Measurements from ENCODE around the gene GDF2. TPM values are rescaled to one million over a fixed set of nuclear protein-coding genes. Genes with fewer than 3 reads are reported as not detected.

Gene GDF2
- total RNA-seq, 1 experiment from 2014 or later: not detected

DNA sequence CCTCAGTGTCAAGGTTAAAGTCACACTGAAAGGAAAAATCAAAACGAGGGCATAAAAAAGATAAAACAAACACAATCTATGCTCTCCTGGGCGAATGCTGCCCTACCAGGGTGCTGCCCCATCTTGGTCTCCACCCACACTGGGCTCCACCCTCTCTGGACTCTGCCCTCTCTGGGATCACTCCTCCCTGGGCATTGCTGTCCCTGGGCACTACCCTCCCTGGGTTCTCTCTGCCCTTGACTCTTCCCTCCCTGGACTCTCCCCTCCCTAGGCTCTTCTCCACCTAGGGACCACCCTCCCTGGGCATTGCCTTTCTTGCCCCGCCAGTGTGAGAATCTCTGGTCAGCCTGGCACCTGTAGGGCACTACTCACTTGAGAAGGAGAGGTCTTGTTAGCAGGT is 8.6 kb downstream of the GDF2 start:
- ChIA-PET CTCF (no interaction called here), POLR2A (no interaction called here)
- TF ChIP-seq, protein P1, sequence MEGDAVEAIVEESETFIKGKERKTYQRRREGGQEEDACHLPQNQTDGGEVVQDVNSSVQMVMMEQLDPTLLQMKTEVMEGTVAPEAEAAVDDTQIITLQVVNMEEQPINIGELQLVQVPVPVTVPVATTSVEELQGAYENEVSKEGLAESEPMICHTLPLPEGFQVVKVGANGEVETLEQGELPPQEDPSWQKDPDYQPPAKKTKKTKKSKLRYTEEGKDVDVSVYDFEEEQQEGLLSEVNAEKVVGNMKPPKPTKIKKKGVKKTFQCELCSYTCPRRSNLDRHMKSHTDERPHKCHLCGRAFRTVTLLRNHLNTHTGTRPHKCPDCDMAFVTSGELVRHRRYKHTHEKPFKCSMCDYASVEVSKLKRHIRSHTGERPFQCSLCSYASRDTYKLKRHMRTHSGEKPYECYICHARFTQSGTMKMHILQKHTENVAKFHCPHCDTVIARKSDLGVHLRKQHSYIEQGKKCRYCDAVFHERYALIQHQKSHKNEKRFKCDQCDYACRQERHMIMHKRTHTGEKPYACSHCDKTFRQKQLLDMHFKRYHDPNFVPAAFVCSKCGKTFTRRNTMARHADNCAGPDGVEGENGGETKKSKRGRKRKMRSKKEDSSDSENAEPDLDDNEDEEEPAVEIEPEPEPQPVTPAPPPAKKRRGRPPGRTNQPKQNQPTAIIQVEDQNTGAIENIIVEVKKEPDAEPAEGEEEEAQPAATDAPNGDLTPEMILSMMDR (IDR thresholded peaks at IDR 0.05; ENCODE audit: insufficient read depth in 1 of 2, low read depth in 1 of 2, low read length in 1 of 2, severe bottlenecking in 1 of 2, unreplicated experiment in 1 of 2): no peak
- Histone ChIP-seq H3K36me3 (ENCODE audit: control insufficient read depth, insufficient read depth, low read length) (no peaks in the 10 kb centered on the region), H3K4me1 (no peaks in the 10 kb centered on the region), H3K27me3 (replicated peaks; ENCODE audit: control insufficient read depth, insufficient read depth, low read length) (no peaks in the 10 kb centered on the region), H3K9me3 (no peaks in the 10 kb centered on the region), H3K4me3 (ENCODE audit: low read depth, low read length) (no peak overlapping the region)
- DNase-seq: peak in 1 of 2 experiments; percentile 36
- H3K4me1 Mint-ChIP-seq (ENCODE audit: low read depth, unreplicated experiment): no peaks in the 10 kb centered on the region
- H3K27ac Mint-ChIP-seq (ENCODE audit: unreplicated experiment): no peak overlapping the region
- BruUV-seq (replicated peaks): no TSS peak
- H3K4me3 Mint-ChIP-seq (ENCODE audit: unreplicated experiment): no peak overlapping the region
- H3K36me3 Mint-ChIP-seq (ENCODE audit: insufficient read depth, unreplicated experiment): no peaks in the 10 kb centered on the region
- H3K27me3 Mint-ChIP-seq (ENCODE audit: insufficient read depth, unreplicated experiment): peaks cover 11% of the 10 kb centered on the region
- intact Hi-C loops (cut with micrococcal nuclease; ENCODE audit: unreplicated experiment): loop anchor here (1.0 kb wide), 1 partner anchor 20 kb away; no protein-coding TSS in a partner anchor
- no peaks in the 10 kb centered on the region for H3K9me3 Mint-ChIP-seq (ENCODE audit: unreplicated experiment)

DNA sequence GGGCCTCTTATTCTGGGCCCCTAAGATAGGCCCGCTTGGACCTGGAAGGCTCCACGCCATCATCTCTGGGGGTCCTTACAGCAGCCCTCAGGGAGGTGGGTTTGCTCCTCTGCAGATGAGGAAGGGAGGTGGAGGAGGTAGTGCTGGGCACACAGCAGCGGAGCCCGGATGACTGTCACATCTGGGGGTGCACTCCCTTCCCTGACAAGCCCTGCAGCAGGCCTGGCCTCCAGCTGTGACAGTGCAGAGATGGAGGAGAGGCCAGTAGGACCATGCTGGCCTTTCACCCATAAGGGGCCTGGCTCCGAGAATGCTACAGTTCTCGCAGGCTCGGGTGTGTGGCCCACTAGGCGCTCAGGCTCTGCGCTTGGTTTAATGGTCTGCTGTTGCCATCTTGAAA is 9.2 kb downstream of the GDF2 start:
- TF ChIP-seq, protein P1 (IDR thresholded peaks at IDR 0.05; ENCODE audit: insufficient read depth in 1 of 2, low read depth in 1 of 2, low read length in 1 of 2, severe bottlenecking in 1 of 2, unreplicated experiment in 1 of 2): no peak
- Histone ChIP-seq H3K36me3 (ENCODE audit: control insufficient read depth, insufficient read depth, low read length) (no peaks in the 10 kb centered on the region), H3K4me3 (ENCODE audit: low read depth, low read length) (no peak overlapping the region), H3K27me3 (replicated peaks; ENCODE audit: control insufficient read depth, insufficient read depth, low read length) (no peaks in the 10 kb centered on the region), H3K4me1 (no peaks in the 10 kb centered on the region), H3K9me3 (no peaks in the 10 kb centered on the region)
- ChIA-PET POLR2A (no interaction called here), CTCF (interaction anchor here (1.9 kb wide), 1 partner anchor 9 kb away, joined by 6 read pairs; no protein-coding TSS in a partner anchor)
- BruUV-seq (replicated peaks): no TSS peak
- Mint-ChIP-seq H3K9me3 (ENCODE audit: unreplicated experiment) (no peaks in the 10 kb centered on the region), H3K27me3 (ENCODE audit: insufficient read depth, unreplicated experiment) (peaks cover 15% of the 10 kb centered on the region), H3K36me3 (ENCODE audit: insufficient read depth, unreplicated experiment) (no peaks in the 10 kb centered on the region), H3K27ac (ENCODE audit: unreplicated experiment) (no peak overlapping the region), H3K4me3 (ENCODE audit: unreplicated experiment) (no peak overlapping the region), H3K4me1 (ENCODE audit: low read depth, unreplicated experiment) (no peaks in the 10 kb centered on the region)
- peak in 1 of 2 experiments; percentile 30 for DNase-seq
- intact Hi-C loops (cut with micrococcal nuclease; ENCODE audit: unreplicated experiment): no loop called here

DNA sequence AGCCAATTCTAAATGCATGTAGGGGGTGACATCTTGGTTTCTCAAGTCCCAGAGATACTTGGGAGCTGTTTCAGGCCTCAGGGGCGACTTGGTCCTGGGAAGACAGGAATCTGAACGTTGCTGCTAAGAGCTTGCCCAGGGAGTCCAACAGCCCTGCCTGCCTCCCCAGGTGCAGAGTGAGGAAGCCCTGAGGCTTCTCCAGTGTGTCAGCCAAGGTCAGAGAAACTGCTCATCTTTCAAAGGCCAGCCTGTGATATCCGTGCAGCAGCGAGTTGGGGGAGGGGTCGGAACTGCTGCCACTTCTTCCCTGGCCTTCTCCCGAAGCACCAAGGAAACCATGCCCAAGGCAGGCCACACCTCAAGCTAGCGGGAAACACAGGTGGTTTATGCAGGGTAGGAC is 9.7 kb downstream of the GDF2 start:
- no TSS peak for BruUV-seq (replicated peaks)
- CTCF ChIA-PET: interaction anchor here (1.3 to 1.9 kb wide), 2 partner anchors 9 to 284 kb away, joined by 5 to 6 read pairs; no protein-coding TSS in a partner anchor
- peak in 1 of 2 experiments; percentile 47 for DNase-seq
- TF ChIP-seq, protein P1 (IDR thresholded peaks at IDR 0.05; ENCODE audit: insufficient read depth in 1 of 2, low read depth in 1 of 2, low read length in 1 of 2, severe bottlenecking in 1 of 2, unreplicated experiment in 1 of 2): no peak
- no peaks in the 10 kb centered on the region for H3K9me3 Mint-ChIP-seq (ENCODE audit: unreplicated experiment)
- no peak overlapping the region for H3K4me3 Mint-ChIP-seq (ENCODE audit: unreplicated experiment)
- no peak overlapping the region for H3K4me3 ChIP-seq (ENCODE audit: low read depth, low read length)
- H3K4me1 Mint-ChIP-seq (ENCODE audit: low read depth, unreplicated experiment): no peaks in the 10 kb centered on the region
- H3K9me3 ChIP-seq: no peaks in the 10 kb centered on the region
- H3K27me3 ChIP-seq (replicated peaks; ENCODE audit: control insufficient read depth, insufficient read depth, low read length): no peaks in the 10 kb centered on the region
- no peaks in the 10 kb centered on the region for H3K36me3 ChIP-seq (ENCODE audit: control insufficient read depth, insufficient read depth, low read length)
- peaks cover 15% of the 10 kb centered on the region for H3K27me3 Mint-ChIP-seq (ENCODE audit: insufficient read depth, unreplicated experiment)
- no peaks in the 10 kb centered on the region for H3K4me1 ChIP-seq
- H3K27ac Mint-ChIP-seq (ENCODE audit: unreplicated experiment): no peak overlapping the region
- no peaks in the 10 kb centered on the region for H3K36me3 Mint-ChIP-seq (ENCODE audit: insufficient read depth, unreplicated experiment)
- intact Hi-C loops (cut with micrococcal nuclease; ENCODE audit: unreplicated experiment): no loop called here
- POLR2A ChIA-PET: no interaction called here
